G401 (cell line): Measurements from ENCODE around the gene DIP2C. TPM values are rescaled to one million over a fixed set of nuclear protein-coding genes. Genes with fewer than 3 reads are reported as not detected.
"Not testable (repeated sequence)": the region's sequence is repeated elsewhere in the genome, so short reads cannot be mapped to it uniquely, and the experiment has no call there.

Source experiments
- DNase-seq: peaks from one replicate; pipeline ENCODE4 v3.0.0-alpha.2; 2015; ENCODE audit warnings: low spot score
- in situ Hi-C: cut with HindIII; loops from 2 replicates; pipeline ENCODE4 v1.10.0; 2016; ENCODE audit warnings: low sequenced_read_pairs, mixed read lengths
- total RNA-seq: library from RNA; depleted of rRNA; stranded (reverse); fragments of >200 nt; shearing (Covaris generic); gene quantifications from 2 replicates; pipeline ENCODE4 v1.2.3, GENCODE V29; 2014

The DIP2C gene
- total RNA-seq, 1 experiment from 2014 or later, result 9.0 TPM

DNA sequence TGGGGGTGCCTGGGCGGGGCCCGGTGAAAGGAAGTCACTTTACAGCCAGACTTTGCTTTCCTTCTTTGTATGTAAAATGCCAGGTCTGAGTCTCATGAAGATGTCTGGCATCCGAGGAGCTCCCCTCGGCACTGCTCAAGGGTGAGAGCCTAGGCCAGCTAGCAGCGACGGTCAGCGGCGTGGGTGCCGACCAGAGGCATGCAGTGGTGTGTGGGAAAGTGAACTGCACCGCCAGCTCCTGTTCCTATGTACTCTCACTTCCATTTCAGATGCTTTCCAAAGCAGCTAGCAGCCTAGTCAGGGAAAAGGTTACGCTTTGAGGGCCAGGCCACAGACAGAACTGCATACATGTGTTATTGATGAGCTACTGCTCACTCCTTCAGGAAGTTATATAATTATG, 381.4 kb downstream of the DIP2C start:
- in situ Hi-C loops, result no loop called here

DNA sequence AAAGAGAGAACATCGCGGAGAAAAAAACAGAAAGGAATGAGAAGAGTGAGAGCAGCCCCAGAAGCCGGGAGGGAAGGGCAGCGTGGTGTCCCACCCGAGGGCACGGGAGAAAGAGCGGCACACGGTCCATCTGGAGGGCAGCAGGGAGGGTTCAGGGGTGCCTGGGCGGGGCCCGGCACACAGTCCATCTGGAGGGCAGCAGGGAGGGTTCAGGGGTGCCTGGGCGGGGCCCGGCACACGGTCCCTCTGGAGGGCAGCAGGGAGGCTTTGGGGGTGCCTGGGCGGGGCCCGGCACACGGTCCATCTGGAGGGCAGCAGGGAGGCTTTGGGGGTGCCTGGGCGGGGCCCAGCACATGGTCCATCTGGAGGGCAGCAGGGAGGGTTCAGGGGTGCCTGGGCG, 381.8 kb downstream of the DIP2C start:
- no peak for DNase-seq
- in situ Hi-C loops, result no loop called here

More for the DNA sequence above, 381.4 kb downstream of the DIP2C start:
- DNase-seq, result no peak

GRCh38 chr10:306675-307185, 382.7 kb downstream of the DIP2C start:
- peak; percentile 34 for DNase-seq
- in situ Hi-C loops, result no loop called here

GRCh38 chr10:306007-306674, 383.3 kb downstream of the DIP2C start:
- no peak for DNase-seq
- in situ Hi-C loops, result no loop called here

GRCh38 chr10:305034-305433, 384.4 kb downstream of the DIP2C start:
- DNase-seq, result no peak
- in situ Hi-C loops, result no loop called here

- DNase-seq, result no peak
Observed at GRCh38 chr10:301536-301935, 387.9 kb downstream of the DIP2C start.

DNA sequence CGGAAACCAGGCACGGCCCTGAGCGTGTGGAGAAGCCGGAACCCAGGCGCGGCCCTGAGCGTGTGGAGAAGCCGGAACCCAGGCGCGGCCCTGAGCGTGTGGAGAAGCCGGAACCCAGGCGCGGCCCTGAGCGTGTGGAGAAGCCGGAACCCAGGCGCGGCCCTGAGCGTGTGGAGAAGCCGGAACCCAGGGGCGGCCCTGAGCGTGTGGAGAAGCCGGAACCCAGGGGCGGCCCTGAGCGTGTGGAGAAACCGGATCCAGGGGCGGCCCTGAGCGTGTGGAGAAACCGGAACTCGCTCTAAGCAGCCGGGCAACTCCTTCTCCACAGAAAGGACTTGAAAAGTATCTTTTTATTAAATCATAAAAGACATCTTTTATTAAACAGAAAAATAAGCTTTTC, 388.9 kb downstream of the DIP2C start:
- in situ Hi-C loops, DNase-seq: not testable (repeated sequence)

More at GRCh38 chr10:301536-301935, 387.9 kb downstream of the DIP2C start:
- in situ Hi-C loops, result no loop called here

GRCh38 chr10:299969-300368, 389.5 kb downstream of the DIP2C start:
- in situ Hi-C loops, result no loop called here
- no peak for DNase-seq

DNA sequence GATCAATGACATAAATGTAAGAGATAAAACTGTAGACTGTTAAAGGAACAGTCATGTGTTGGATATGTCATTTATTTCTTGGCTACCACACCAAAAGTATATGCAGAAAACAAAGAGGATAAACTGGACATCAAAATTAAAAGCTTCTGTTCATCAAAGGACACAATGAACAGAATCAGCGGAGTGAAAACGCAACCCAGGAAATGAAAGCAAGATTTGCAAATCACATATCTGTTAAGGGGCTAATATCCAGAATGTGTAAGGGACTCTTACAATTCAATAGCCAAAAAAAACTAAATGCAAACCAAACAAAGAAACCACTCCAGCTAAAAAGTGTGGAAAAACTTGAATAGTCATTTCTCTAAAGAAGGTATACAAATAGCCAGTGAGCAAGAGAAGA, 390.0 kb downstream of the DIP2C start:
- no peak for DNase-seq
- in situ Hi-C loops, result no loop called here

DNA sequence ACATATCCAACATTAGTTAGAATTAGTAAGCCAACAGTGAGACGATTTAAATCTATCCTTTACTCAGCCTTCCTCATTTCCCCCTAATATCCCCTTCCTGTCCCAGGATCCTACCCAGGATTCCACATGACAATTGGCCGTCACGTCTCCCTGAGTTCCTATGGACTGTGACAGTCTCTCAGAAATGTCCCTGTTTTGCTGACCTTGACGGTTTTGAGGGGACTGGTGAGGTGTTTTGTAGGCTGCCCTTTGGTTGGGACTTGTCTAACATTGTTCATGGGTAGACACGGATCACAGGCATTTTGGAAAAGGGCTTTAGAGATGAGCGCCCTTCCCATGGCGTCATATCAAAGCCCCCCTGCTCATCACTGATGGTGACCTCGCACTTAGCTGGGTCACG, 391.4 kb downstream of the DIP2C start:
- no peak for DNase-seq
- in situ Hi-C loops, result no loop called here

- DNase-seq, result no peak
- in situ Hi-C loops, result no loop called here
Observed at GRCh38 chr10:297567-297966, 391.9 kb downstream of the DIP2C start.

DNA sequence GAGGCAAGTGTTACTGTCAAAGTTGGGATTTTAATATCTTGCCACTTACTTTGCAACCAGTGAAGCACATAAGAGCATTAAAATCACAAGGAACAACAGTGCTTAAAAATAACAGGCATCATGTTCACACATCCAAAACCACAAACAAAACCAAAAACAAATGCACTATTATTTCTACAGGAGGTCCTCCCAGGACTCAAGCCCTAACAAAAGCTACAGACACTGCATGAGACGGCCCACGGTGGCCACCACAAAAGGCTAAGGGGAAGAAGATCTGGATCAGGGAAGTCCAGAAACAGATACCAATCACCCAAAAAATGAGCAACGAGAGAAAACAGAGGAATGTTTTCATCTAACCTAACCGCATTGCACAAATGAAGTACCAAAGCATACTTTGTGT, 395.8 kb downstream of the DIP2C start:
- no peak for DNase-seq
- in situ Hi-C loops, result no loop called here

GRCh38 chr10:290026-290725, 399.3 kb downstream of the DIP2C start:
- in situ Hi-C loops, result no loop called here
- DNase-seq, result no peak

- no peak for DNase-seq
- in situ Hi-C loops, result no loop called here
Observed at GRCh38 chr10:289581-289980, 399.9 kb downstream of the DIP2C start.

- in situ Hi-C loops, result no loop called here
- DNase-seq, result no peak
Observed at GRCh38 chr10:288316-289200, 400.9 kb downstream of the DIP2C start.

DNA sequence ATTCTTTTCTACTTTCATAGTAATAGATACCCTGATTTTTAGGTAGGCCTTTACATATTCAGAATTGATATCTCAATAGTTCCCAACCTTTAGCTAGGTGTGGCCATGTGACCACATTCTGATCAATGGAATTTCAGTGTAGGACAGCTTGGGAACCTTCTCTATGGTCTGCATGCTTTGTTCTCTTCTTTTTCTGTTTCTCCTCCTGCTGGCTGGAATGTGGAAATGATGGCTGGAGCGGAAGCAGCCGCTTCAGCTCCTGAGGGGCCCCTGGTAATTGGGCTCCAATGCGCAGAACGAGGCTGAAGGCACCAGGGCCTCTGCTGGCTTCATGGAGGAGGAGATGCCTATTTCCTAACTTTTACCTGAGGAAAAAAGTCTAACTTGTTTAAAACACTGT, 401.7 kb downstream of the DIP2C start:
- no peak for DNase-seq
- in situ Hi-C loops, result no loop called here

GRCh38 chr10:287026-287709, 402.3 kb downstream of the DIP2C start:
- in situ Hi-C loops, result no loop called here
- no peak for DNase-seq

GRCh38 chr10:285216-285615, 404.3 kb downstream of the DIP2C start:
- DNase-seq, result no peak
- in situ Hi-C loops, result no loop called here

- in situ Hi-C loops, result no loop called here
Observed at GRCh38 chr10:283916-284356, 405.5 kb downstream of the DIP2C start.

More at GRCh38 chr10:283916-284356, 405.5 kb downstream of the DIP2C start:
- no peak for DNase-seq
